ENCODE measurements around the gene TFF1. TPM values are rescaled to one million over a fixed set of nuclear protein-coding genes. Genes with fewer than 3 reads are reported as not detected.

TFF1 gene
- total RNA-seq, 1 donor from 2014 or later: not detected

Other genes starting within 250 kb of the TFF1 start
- 31.9 TPM for gene ABCG1, start 147.4 kb downstream of the TFF1 start, total RNA-seq (ENCODE audit: unreplicated experiment)
- gene TFF3, start 51.1 kb downstream of the TFF1 start, total RNA-seq (ENCODE audit: unreplicated experiment): not detected
- not detected for gene TFF2, start 15.5 kb downstream of the TFF1 start, total RNA-seq (ENCODE audit: unreplicated experiment)
- gene TMPRSS3, start 29.5 kb upstream of the TFF1 start, total RNA-seq (ENCODE audit: unreplicated experiment): 0.71 TPM
- not detected for gene UBASH3A, start 37.4 kb upstream of the TFF1 start, total RNA-seq (ENCODE audit: unreplicated experiment)
- 0.42 TPM for gene RSPH1, start 129.7 kb upstream of the TFF1 start, total RNA-seq (ENCODE audit: unreplicated experiment)
- gene SLC37A1, start 147.3 kb upstream of the TFF1 start, total RNA-seq (ENCODE audit: unreplicated experiment): 65.7 TPM